Testis (tissue), 2 donors: Measurements from ENCODE around the gene SIVA1.

ENCODE experiments used
- POLR2A ChIP-seq: fragments of 450-650 bp; IDR thresholded peaks from one replicate; pipeline ENCODE4 v1.6.1; 2017; ENCODE audit warnings: antibody characterized with exemption, mild to moderate bottlenecking, moderate library complexity
- TF ChIP-seq, protein P1 (sequence below), 3 experiments: fragments of 450-650 bp in 2 of 3; fragments of 200-600 bp in 1 of 3; sonication (generic) in 1 of 3; IDR thresholded peaks; one replicate each; pipeline ENCODE4 v1.5.1; 2016 to 2019; ENCODE audit warnings: antibody characterized with exemption in 3 of 3, mild to moderate bottlenecking in 2 of 3, moderate library complexity in 1 of 3

DNA sequence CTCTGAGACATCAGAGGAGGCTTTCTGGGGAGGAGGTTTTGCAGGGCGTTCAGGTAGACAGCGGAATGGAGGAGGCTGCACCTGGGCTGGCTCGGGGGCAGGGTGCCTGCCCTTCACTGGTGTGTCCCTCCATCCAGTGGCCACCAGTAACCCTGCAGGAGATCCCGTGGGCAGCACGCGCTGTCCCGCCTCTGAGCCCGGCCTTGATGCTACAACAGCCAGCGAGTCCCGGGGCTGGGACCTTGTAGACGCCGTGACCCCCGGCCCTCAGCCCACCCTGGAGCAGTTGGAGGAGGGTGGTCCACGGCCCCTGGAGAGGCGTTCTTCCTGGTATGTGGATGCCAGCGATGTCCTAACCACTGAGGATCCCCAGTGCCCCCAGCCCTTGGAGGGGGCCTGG, 38.9 kb upstream of the SIVA1 start:
- TF ChIP-seq, protein P1, sequence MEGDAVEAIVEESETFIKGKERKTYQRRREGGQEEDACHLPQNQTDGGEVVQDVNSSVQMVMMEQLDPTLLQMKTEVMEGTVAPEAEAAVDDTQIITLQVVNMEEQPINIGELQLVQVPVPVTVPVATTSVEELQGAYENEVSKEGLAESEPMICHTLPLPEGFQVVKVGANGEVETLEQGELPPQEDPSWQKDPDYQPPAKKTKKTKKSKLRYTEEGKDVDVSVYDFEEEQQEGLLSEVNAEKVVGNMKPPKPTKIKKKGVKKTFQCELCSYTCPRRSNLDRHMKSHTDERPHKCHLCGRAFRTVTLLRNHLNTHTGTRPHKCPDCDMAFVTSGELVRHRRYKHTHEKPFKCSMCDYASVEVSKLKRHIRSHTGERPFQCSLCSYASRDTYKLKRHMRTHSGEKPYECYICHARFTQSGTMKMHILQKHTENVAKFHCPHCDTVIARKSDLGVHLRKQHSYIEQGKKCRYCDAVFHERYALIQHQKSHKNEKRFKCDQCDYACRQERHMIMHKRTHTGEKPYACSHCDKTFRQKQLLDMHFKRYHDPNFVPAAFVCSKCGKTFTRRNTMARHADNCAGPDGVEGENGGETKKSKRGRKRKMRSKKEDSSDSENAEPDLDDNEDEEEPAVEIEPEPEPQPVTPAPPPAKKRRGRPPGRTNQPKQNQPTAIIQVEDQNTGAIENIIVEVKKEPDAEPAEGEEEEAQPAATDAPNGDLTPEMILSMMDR (IDR thresholded peaks at IDR 0.05) = no peak
- TF ChIP-seq POLR2A = no peak
